Osteocyte (in vitro differentiated cells): Measurements from ENCODE around the gene IQSEC1. TPM values are rescaled to one million over a fixed set of nuclear protein-coding genes. Genes with fewer than 3 reads are reported as not detected.

Experiments
- DNase-seq: peaks from one replicate; pipeline ENCODE4 v3.0.0; 2021; ENCODE audit warnings: mixed read lengths; ENCODE audit not compliant: unreplicated experiment; ENCODE audit errors: extremely low spot score
- H3K27ac Mint-ChIP-seq: one replicate; pipeline ENCODE4 v1.8.0; 2021; ENCODE audit warnings: mild to moderate bottlenecking, mixed read lengths; ENCODE audit not compliant: unreplicated experiment
- H3K27me3 Mint-ChIP-seq: one replicate; pipeline ENCODE4 v1.8.0; 2021; ENCODE audit warnings: mixed read lengths; ENCODE audit not compliant: unreplicated experiment
- H3K36me3 Mint-ChIP-seq: one replicate; pipeline ENCODE4 v1.8.0; 2021; ENCODE audit warnings: mixed read lengths; ENCODE audit not compliant: unreplicated experiment
- H3K4me1 Mint-ChIP-seq: one replicate; pipeline ENCODE4 v1.8.0; 2021; ENCODE audit warnings: mixed read lengths; ENCODE audit not compliant: unreplicated experiment
- H3K4me3 Mint-ChIP-seq: one replicate; pipeline ENCODE4 v1.8.0; 2021; ENCODE audit warnings: mild to moderate bottlenecking, moderate library complexity, mixed read lengths; ENCODE audit not compliant: unreplicated experiment
- H3K9me3 Mint-ChIP-seq: one replicate; pipeline ENCODE4 v1.8.0; 2021; ENCODE audit warnings: mixed read lengths; ENCODE audit not compliant: unreplicated experiment
- CTCF ChIP-seq: fragments of 200-600 bp; sonication (generic); IDR thresholded peaks from 2 replicates; pipeline ENCODE4 v1.5.0; 2021; ENCODE audit warnings: antibody characterized with exemption, mild to moderate bottlenecking, moderate library complexity
- total RNA-seq: library from RNA; stranded (reverse); gene quantifications from 2 replicates; pipeline ENCODE4 v1.2.1, GENCODE V29; 2021

Gene IQSEC1
- total RNA-seq, 1 donor from 2014 or later: 37.9 TPM

GRCh38 chr3:13045904-13046568 is 27.2 kb downstream of the IQSEC1 start:
- no peak overlapping the region for H3K4me3 Mint-ChIP-seq
- no peak overlapping the region for H3K27ac Mint-ChIP-seq
- no peaks in the 10 kb centered on the region for H3K9me3 Mint-ChIP-seq
- DNase-seq: no peak
- no peak for TF ChIP-seq CTCF
- H3K4me1 Mint-ChIP-seq: peaks cover 2% of the 10 kb centered on the region
- no peaks in the 10 kb centered on the region for H3K36me3 Mint-ChIP-seq
- peaks cover 24% of the 10 kb centered on the region for H3K27me3 Mint-ChIP-seq

- no peak overlapping the region for H3K4me3 Mint-ChIP-seq
- H3K27me3 Mint-ChIP-seq: peaks cover 28% of the 10 kb centered on the region
- no peak for DNase-seq
- H3K36me3 Mint-ChIP-seq: no peaks in the 10 kb centered on the region
- no peaks in the 10 kb centered on the region for H3K4me1 Mint-ChIP-seq
- no peak for TF ChIP-seq CTCF
- no peaks in the 10 kb centered on the region for H3K9me3 Mint-ChIP-seq
- no peak overlapping the region for H3K27ac Mint-ChIP-seq
Observed at GRCh38 chr3:13045241-13045903, 27.9 kb downstream of the IQSEC1 start.

GRCh38 chr3:13044496-13045240 is 28.6 kb downstream of the IQSEC1 start:
- Mint-ChIP-seq H3K4me3 (no peak overlapping the region), H3K36me3 (no peaks in the 10 kb centered on the region), H3K27ac (no peak overlapping the region), H3K9me3 (no peaks in the 10 kb centered on the region), H3K27me3 (peaks cover 33% of the 10 kb centered on the region), H3K4me1 (no peaks in the 10 kb centered on the region)
- DNase-seq: no peak
- no peak for TF ChIP-seq CTCF

GRCh38 chr3:13043656-13044055 is 29.6 kb downstream of the IQSEC1 start:
- no peak for DNase-seq
- Mint-ChIP-seq H3K9me3 (no peaks in the 10 kb centered on the region), H3K27me3 (peaks cover 41% of the 10 kb centered on the region), H3K36me3 (no peaks in the 10 kb centered on the region), H3K27ac (no peak overlapping the region), H3K4me3 (no peak overlapping the region), H3K4me1 (no peaks in the 10 kb centered on the region)
- TF ChIP-seq CTCF: no peak

GRCh38 chr3:13042715-13043271 is 30.4 kb downstream of the IQSEC1 start:
- Mint-ChIP-seq H3K9me3 (no peaks in the 10 kb centered on the region), H3K36me3 (no peaks in the 10 kb centered on the region), H3K27me3 (peaks cover 45% of the 10 kb centered on the region), H3K4me1 (no peaks in the 10 kb centered on the region), H3K27ac (no peak overlapping the region), H3K4me3 (no peak overlapping the region)
- no peak for DNase-seq
- TF ChIP-seq CTCF: no peak
